A673 (cell line): ENCODE data around the gene TRIM72. TPM values are rescaled to one million over a fixed set of nuclear protein-coding genes. Genes with fewer than 3 reads are reported as not detected.

Experiments used
- BruUV-seq: library from RNA; stranded (reverse); fragments of 400-500 nt; replicated peaks from 2 replicates; lab custom pipeline; 2021; lab: Mats Ljungman, UMichigan
- CTCF ChIA-PET: fragments of 300-600 bp; sonication (Branson Sonifier 250); formaldehyde crosslinking; loops from one replicate; lab custom pipeline; 2022; ENCODE audit warnings: antibody characterized with exemption; lab: Charles Lee
- POLR2A ChIA-PET: fragments of 300-600 bp; sonication (Branson Sonifier 250); formaldehyde crosslinking; loops from one replicate; lab custom pipeline; 2022; ENCODE audit warnings: antibody characterized with exemption; ENCODE audit not compliant: low non-redundant PET; lab: Charles Lee
- DNase-seq: peaks from one replicate; pipeline ENCODE4 v3.0.0-alpha.2; 2015; ENCODE audit warnings: low spot score
- H3K27ac ChIP-seq: fragments of 200-600 bp; sonication (generic); 2 replicates; pipeline ENCODE4 v1.5.1; 2016; ENCODE audit warnings: mixed run types, low read depth, mild to moderate bottlenecking, mixed read lengths, antibody characterized with exemption, low read length; ENCODE audit not compliant: poor library complexity, severe bottlenecking
- H3K27me3 ChIP-seq: fragments of 200-600 bp; sonication (generic); replicated peaks from 2 replicates; pipeline ENCODE4 v1.6.1; 2017; ENCODE audit warnings: mixed run types, low read depth, mild to moderate bottlenecking, mixed read lengths, antibody characterized with exemption, low read length; ENCODE audit not compliant: insufficient read depth, poor library complexity
- H3K36me3 ChIP-seq: fragments of 200-600 bp; sonication (generic); 2 replicates; pipeline ENCODE4 v1.6.1; 2016; ENCODE audit warnings: mixed run types, mild to moderate bottlenecking, mixed read lengths, antibody characterized with exemption, low read length; ENCODE audit not compliant: insufficient read depth, poor library complexity, severe bottlenecking
- H3K4me1 ChIP-seq: fragments of 200-600 bp; sonication (generic); 2 replicates; pipeline ENCODE4 v1.6.1; 2017; ENCODE audit warnings: mixed run types, mild to moderate bottlenecking, mixed read lengths, antibody characterized with exemption, low read length; ENCODE audit not compliant: insufficient read depth, poor library complexity, severe bottlenecking
- H3K4me3 ChIP-seq: fragments of 200-600 bp; sonication (generic); 2 replicates; pipeline ENCODE4 v1.5.1; 2016; ENCODE audit warnings: low read depth, mixed run types, mild to moderate bottlenecking, mixed read lengths, low read length; ENCODE audit not compliant: poor library complexity, severe bottlenecking
- H3K9me3 ChIP-seq: fragments of 200-600 bp; sonication (generic); 2 replicates; pipeline ENCODE4 v1.6.1; 2016; ENCODE audit warnings: mixed run types, low read depth, mild to moderate bottlenecking, mixed read lengths, antibody characterized with exemption, low read length; ENCODE audit not compliant: poor library complexity, severe bottlenecking
- EZH2 ChIP-seq: fragments of 200-600 bp; sonication (generic); IDR thresholded peaks from 2 replicates; pipeline ENCODE4 v1.6.1; 2017; ENCODE audit warnings: borderline replicate concordance, low read depth, mild to moderate bottlenecking, mixed read lengths, antibody characterized with exemption, low read length; ENCODE audit not compliant: poor library complexity, severe bottlenecking
- intact Hi-C: fragments of 100-400 bp; cut with micrococcal nuclease; formaldehyde crosslinking; loops from one replicate; pipeline ENCODE4 v1.10.0; 2022; ENCODE audit not compliant: unreplicated experiment
- total RNA-seq: library from RNA; stranded (reverse); gene quantifications from 2 replicates; pipeline ENCODE4 v1.2.3, GENCODE V29; 2021
- TF ChIP-seq, protein P1 (sequence below): fragments of 300-800, 200-600 bp; sonication (generic); conservative IDR thresholded peaks from 2 replicates; pipeline ENCODE4 v1.5.1; 2017; ENCODE audit warnings: low read depth, mild to moderate bottlenecking, antibody characterized with exemption, low read length, moderate library complexity, mixed read lengths

Gene TRIM72
- total RNA-seq, 1 experiment from 2014 or later: 0.04 TPM

DNA sequence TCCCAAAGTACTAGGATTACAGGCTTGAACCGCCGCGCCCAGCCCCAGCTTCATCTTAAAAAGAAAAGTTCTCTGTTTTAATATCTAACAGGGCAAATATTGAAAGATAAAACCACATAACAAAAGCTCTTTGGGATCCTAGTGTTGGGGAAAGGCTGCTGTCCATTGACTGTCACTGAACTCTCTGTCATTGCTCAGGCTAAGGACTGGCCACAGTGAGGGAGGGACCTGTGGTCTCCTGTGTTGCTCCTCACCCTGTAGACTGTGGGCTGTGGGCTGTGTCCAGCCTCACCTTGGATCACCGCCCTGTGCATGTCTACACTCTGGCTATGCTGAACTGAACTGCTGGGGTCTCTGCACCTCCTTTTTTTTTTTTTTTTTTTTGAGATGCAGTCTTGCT lies 14.3 kb downstream of the TRIM72 start:
- TF ChIP-seq, protein P1, sequence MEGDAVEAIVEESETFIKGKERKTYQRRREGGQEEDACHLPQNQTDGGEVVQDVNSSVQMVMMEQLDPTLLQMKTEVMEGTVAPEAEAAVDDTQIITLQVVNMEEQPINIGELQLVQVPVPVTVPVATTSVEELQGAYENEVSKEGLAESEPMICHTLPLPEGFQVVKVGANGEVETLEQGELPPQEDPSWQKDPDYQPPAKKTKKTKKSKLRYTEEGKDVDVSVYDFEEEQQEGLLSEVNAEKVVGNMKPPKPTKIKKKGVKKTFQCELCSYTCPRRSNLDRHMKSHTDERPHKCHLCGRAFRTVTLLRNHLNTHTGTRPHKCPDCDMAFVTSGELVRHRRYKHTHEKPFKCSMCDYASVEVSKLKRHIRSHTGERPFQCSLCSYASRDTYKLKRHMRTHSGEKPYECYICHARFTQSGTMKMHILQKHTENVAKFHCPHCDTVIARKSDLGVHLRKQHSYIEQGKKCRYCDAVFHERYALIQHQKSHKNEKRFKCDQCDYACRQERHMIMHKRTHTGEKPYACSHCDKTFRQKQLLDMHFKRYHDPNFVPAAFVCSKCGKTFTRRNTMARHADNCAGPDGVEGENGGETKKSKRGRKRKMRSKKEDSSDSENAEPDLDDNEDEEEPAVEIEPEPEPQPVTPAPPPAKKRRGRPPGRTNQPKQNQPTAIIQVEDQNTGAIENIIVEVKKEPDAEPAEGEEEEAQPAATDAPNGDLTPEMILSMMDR: no peak
- TF ChIP-seq EZH2: no peak
- H3K36me3 ChIP-seq: no peaks in the 10 kb centered on the region
- H3K4me3 ChIP-seq: no peak overlapping the region
- ChIA-PET POLR2A (no interaction called here), CTCF (no interaction called here)
- BruUV-seq: no TSS peak
- no peaks in the 10 kb centered on the region for H3K27me3 ChIP-seq
- H3K4me1 ChIP-seq: no peaks in the 10 kb centered on the region
- H3K9me3 ChIP-seq: no peaks in the 10 kb centered on the region
- intact Hi-C loops: no loop called here
- H3K27ac ChIP-seq: no peak overlapping the region
- DNase-seq: no peak

DNA sequence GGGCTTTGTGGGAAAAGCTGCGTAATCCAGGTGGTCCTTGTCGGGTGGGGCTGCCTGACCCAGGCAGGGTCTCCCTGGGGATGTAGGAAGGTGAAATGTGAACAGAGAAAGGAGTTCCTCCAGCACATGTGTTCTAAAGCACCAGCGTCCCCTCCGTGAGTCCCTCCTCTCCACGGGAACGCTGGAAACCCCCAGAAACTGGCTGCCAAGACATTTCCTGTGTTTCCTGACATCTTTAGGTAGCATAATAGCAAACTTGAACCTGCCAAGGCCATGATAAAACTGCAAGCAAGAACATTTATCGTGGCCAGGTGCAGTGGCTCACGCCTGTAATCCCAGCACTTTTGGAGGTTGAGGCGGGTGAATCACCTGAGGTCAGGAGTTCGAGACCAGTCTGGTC lies 15.6 kb downstream of the TRIM72 start:
- no peak overlapping the region for H3K4me3 ChIP-seq
- no peaks in the 10 kb centered on the region for H3K9me3 ChIP-seq
- H3K27ac ChIP-seq: no peak overlapping the region
- no peaks in the 10 kb centered on the region for H3K4me1 ChIP-seq
- ChIA-PET CTCF (no interaction called here), POLR2A (no interaction called here)
- no peaks in the 10 kb centered on the region for H3K36me3 ChIP-seq
- DNase-seq: no peak
- no peaks in the 10 kb centered on the region for H3K27me3 ChIP-seq
- no TSS peak for BruUV-seq
- no peak for TF ChIP-seq EZH2
- TF ChIP-seq, protein P1: no peak
- intact Hi-C loops: no loop called here

DNA sequence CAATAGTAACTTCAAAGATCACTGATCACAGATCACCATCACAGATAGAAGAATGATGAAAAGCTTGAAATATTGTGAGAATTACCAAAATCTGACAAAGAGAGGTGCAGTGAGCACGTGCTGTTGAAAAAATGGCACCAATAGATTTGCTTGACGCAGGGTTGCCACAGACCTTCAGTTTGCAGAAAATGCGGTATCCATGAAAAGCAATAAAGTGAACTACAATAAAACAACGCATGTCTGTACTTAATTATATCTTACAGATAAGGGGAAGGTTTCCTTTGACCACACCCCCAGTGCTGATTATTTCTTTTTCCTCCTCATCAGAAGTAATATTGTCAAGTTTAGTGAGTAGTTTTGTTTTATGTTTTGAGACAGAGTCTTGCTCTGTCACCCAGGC lies 24.1 kb downstream of the TRIM72 start:
- CTCF ChIA-PET: no interaction called here
- H3K27me3 ChIP-seq: no peaks in the 10 kb centered on the region
- TF ChIP-seq, protein P1: no peak
- TF ChIP-seq EZH2: no peak
- H3K9me3 ChIP-seq: no peaks in the 10 kb centered on the region
- BruUV-seq: no TSS peak
- no peak for DNase-seq
- no peaks in the 10 kb centered on the region for H3K4me1 ChIP-seq
- H3K4me3 ChIP-seq: no peak overlapping the region
- H3K36me3 ChIP-seq: no peaks in the 10 kb centered on the region
- POLR2A ChIA-PET: no interaction called here
- intact Hi-C loops: no loop called here
- no peak overlapping the region for H3K27ac ChIP-seq
